Skeletal muscle cell (primary cell): ENCODE results near the gene DENND2C.

Experiments used
- DNase-seq: peaks from one replicate; pipeline ENCODE4 v3.0.0-alpha.2; 2010; ENCODE audit warnings: low read depth
- H3K4me3 ChIP-seq: 2 replicates; pipeline ENCODE4 v1.5.1; 2011; ENCODE audit warnings: low read depth, mild to moderate bottlenecking, control low read depth, low read length, moderate library complexity

DENND2C gene

GRCh38 chr1:114558544-114558943, 111.3 kb downstream of the DENND2C start:
- no peak for DNase-seq

GRCh38 chr1:114554577-114554976, 115.3 kb downstream of the DENND2C start:
- H3K4me3 ChIP-seq, result no peak overlapping the region
- no peak for DNase-seq

More at GRCh38 chr1:114558544-114558943, 111.3 kb downstream of the DENND2C start:
- H3K4me3 ChIP-seq, result no peak overlapping the region

GRCh38 chr1:114552106-114552639, 117.7 kb downstream of the DENND2C start:
- no peak for DNase-seq
- no peak overlapping the region for H3K4me3 ChIP-seq

GRCh38 chr1:114551400-114551799, 118.4 kb downstream of the DENND2C start:
- no peak overlapping the region for H3K4me3 ChIP-seq
- no peak for DNase-seq

GRCh38 chr1:114550336-114550735, 119.5 kb downstream of the DENND2C start:
- no peak overlapping the region for H3K4me3 ChIP-seq
- no peak for DNase-seq

- DNase-seq, result no peak
- no peak overlapping the region for H3K4me3 ChIP-seq
Measured at GRCh38 chr1:114549137-114549536, 120.7 kb downstream of the DENND2C start.

GRCh38 chr1:114547076-114547475, 122.8 kb downstream of the DENND2C start:
- DNase-seq, result no peak
- H3K4me3 ChIP-seq, result no peak overlapping the region

GRCh38 chr1:114545796-114546195, 124.1 kb downstream of the DENND2C start:
- no peak for DNase-seq
- H3K4me3 ChIP-seq, result no peak overlapping the region

GRCh38 chr1:114545315-114545714, 124.5 kb downstream of the DENND2C start:
- DNase-seq, result no peak
- H3K4me3 ChIP-seq, result no peak overlapping the region

- no peak overlapping the region for H3K4me3 ChIP-seq
- DNase-seq, result no peak
Measured at GRCh38 chr1:114540821-114541220, 129.0 kb downstream of the DENND2C start.

GRCh38 chr1:114540272-114540671, 129.6 kb downstream of the DENND2C start:
- no peak overlapping the region for H3K4me3 ChIP-seq
- DNase-seq, result no peak

- H3K4me3 ChIP-seq, result no peak overlapping the region
- DNase-seq, result no peak
Measured at GRCh38 chr1:114536043-114536442, 133.8 kb downstream of the DENND2C start.

GRCh38 chr1:114535401-114535800, 134.4 kb downstream of the DENND2C start:
- no peak for DNase-seq
- no peak overlapping the region for H3K4me3 ChIP-seq
